Measurements from ENCODE around the gene ITGA11. TPM values are rescaled to one million over a fixed set of nuclear protein-coding genes. Genes with fewer than 3 reads are reported as not detected.
"Not testable (repeated sequence)": the region's sequence is repeated elsewhere in the genome, so short reads cannot be mapped to it uniquely, and the experiment has no call there.

Gene ITGA11
- total RNA-seq, 1 donor from 2014 or later: 0.22 TPM

DNA sequence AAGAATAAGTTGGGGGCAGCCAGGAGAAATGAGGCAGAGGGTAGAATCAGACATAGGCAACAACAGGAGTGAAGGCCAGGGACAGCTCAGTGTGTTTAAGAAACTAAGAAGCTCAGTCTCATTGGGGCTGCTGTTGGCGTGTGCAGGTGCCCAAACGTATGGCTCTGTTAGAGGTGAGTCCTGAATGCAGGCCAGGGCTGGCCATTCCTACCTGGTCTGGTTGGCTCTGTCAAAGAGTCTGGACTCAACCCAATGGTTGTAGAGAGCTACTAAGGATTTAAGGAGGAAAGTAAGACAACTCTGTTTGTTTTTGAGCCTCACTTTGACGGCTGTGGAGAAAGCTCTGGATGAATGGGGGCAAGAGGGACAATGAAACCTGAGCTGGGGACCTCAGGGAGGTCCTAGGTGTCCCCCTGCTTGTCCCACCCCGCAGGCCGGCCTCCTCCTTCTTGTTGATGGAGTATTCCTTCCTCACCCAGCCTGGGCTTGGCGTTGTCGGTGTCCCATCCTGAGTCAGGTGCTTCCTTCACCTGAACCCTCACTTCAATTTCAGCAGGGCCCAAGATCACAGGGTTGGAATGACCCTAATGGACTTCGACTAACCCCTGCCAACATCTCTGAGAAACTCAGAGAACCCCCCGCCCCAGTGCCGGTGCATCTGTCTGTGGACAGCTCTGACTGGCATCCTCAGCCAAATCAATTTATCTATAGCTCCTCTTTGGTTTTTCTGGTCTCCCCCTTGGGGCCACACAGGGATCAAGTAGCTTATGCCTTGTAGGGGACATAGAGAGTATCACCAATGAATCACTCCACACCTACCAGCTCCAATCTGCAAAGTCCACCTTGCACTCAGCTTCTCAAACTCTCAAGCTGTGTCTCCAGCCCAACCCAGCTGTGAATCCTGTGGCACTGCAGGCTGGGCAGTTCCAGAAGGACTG lies 8.3 kb downstream of the ITGA11 start:
- no peak overlapping the region for H3K4me3 Mint-ChIP-seq (ENCODE audit: unreplicated experiment)
- H3K9me3 Mint-ChIP-seq (ENCODE audit: unreplicated experiment): peaks cover 5% of the 10 kb centered on the region
- peaks cover 6% of the 10 kb centered on the region for H3K27me3 Mint-ChIP-seq (ENCODE audit: unreplicated experiment)
- no peak overlapping the region for H3K27ac Mint-ChIP-seq (ENCODE audit: unreplicated experiment)
- peaks cover 4% of the 10 kb centered on the region for H3K4me1 Mint-ChIP-seq (ENCODE audit: low read depth, unreplicated experiment)
- no peak for DNase-seq
- H3K36me3 Mint-ChIP-seq (ENCODE audit: unreplicated experiment): no peaks in the 10 kb centered on the region
- TF ChIP-seq, protein P1, sequence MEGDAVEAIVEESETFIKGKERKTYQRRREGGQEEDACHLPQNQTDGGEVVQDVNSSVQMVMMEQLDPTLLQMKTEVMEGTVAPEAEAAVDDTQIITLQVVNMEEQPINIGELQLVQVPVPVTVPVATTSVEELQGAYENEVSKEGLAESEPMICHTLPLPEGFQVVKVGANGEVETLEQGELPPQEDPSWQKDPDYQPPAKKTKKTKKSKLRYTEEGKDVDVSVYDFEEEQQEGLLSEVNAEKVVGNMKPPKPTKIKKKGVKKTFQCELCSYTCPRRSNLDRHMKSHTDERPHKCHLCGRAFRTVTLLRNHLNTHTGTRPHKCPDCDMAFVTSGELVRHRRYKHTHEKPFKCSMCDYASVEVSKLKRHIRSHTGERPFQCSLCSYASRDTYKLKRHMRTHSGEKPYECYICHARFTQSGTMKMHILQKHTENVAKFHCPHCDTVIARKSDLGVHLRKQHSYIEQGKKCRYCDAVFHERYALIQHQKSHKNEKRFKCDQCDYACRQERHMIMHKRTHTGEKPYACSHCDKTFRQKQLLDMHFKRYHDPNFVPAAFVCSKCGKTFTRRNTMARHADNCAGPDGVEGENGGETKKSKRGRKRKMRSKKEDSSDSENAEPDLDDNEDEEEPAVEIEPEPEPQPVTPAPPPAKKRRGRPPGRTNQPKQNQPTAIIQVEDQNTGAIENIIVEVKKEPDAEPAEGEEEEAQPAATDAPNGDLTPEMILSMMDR (IDR thresholded peaks at IDR 0.05; ENCODE audit: partially characterized antibody, unreplicated experiment): no peak

DNA sequence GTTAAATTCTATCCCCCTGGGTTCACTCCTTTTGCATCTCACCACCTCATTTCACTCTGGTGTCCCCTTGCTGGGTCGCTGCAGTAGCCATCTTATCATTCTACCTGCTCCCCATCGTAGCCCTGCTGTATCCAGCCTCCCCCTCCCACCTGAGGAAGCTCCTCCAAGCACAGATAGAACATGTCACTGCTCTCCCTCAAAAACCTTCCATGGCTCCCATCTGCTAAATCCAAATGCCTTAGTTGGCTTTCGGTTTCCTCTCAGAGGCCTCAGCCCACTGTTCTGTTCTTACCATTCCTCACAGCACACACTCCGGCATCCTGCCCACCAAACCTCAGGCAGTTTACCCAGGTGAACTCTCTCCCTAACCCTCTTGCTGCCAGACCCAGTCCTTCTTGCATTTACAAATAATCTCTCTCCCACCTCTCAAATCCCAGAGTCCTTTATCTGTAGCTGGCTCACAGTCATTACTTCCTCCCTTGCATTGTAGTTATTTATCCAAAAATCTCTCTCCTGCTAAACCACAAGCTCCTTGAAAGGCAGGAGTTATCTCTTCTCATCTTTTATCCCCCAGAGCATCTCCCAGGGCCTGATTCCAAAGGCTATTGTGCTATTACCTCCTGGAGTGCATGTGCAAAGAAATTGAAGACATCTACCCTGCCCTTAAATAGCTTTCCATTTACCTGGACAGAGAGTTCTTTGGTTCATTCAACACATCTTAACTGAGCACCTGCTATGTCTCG lies 9.4 kb downstream of the ITGA11 start:
- not testable (repeated sequence) for H3K27me3 Mint-ChIP-seq (ENCODE audit: unreplicated experiment); H3K4me3 Mint-ChIP-seq (ENCODE audit: unreplicated experiment); H3K36me3 Mint-ChIP-seq (ENCODE audit: unreplicated experiment); H3K4me1 Mint-ChIP-seq (ENCODE audit: low read depth, unreplicated experiment); H3K9me3 Mint-ChIP-seq (ENCODE audit: unreplicated experiment); H3K27ac Mint-ChIP-seq (ENCODE audit: unreplicated experiment); DNase-seq

DNA sequence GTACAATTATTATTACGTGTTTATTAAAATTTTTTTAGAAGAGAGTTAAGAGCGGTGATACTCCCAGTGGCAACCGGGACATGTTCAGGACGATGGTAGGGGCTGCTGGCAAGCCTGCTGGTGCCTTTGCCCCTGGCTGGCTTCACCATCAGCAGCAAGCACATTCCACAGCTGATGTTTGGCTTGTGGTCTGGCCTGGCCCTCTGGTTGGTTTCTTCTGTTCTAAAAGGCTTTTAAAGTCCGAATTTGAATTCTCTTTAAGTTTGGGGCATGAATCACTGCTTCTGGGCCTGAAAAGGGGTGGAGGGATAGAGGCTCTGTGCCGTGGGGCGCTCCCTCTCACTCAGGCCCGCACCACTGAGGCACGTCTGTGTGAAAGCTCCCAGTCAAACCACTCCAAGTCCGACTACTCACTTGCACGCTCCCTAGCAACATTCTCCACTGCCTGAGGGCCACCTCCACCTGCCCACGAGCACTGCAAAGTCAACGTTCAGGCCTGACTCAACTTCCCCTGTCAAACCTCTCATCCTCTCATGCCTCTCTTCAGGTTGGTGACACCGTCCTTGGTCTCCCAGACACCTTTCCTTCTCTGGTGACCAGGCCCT lies 10.1 kb downstream of the ITGA11 start:
- H3K9me3 Mint-ChIP-seq (ENCODE audit: unreplicated experiment): peaks cover 5% of the 10 kb centered on the region
- no peak overlapping the region for H3K4me3 Mint-ChIP-seq (ENCODE audit: unreplicated experiment)
- DNase-seq: no peak
- H3K27ac Mint-ChIP-seq (ENCODE audit: unreplicated experiment): no peak overlapping the region
- peaks cover 5% of the 10 kb centered on the region for H3K4me1 Mint-ChIP-seq (ENCODE audit: low read depth, unreplicated experiment)
- peaks cover 6% of the 10 kb centered on the region for H3K27me3 Mint-ChIP-seq (ENCODE audit: unreplicated experiment)
- no peaks in the 10 kb centered on the region for H3K36me3 Mint-ChIP-seq (ENCODE audit: unreplicated experiment)
- TF ChIP-seq, protein P1 (IDR thresholded peaks at IDR 0.05; ENCODE audit: partially characterized antibody, unreplicated experiment): no peak

DNA sequence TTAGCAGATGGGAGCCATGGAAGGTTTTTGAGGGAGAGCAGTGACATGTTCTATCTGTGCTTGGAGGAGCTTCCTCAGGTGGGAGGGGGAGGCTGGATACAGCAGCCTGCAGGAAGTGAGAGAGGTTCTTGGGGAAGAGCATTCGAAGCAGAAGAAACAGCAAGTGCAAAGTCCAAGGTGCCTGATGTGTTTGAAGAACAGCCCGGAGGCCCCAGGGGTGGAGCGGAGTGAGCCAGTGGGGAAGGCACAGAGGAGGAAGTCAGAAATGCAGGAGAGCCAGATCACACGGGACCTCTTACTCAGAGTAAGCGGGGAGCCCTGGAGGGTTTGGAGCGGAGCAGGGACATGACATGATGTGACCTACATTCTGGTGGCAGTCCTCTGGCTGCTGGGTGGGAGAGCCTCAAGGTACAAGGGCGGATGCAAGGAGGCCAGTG lies 10.8 kb downstream of the ITGA11 start:
- H3K27ac Mint-ChIP-seq (ENCODE audit: unreplicated experiment): no peak overlapping the region
- DNase-seq: no peak
- TF ChIP-seq, protein P1 (IDR thresholded peaks at IDR 0.05; ENCODE audit: partially characterized antibody, unreplicated experiment): no peak
- peaks cover 5% of the 10 kb centered on the region for H3K9me3 Mint-ChIP-seq (ENCODE audit: unreplicated experiment)
- peaks cover 6% of the 10 kb centered on the region for H3K27me3 Mint-ChIP-seq (ENCODE audit: unreplicated experiment)
- no peaks in the 10 kb centered on the region for H3K36me3 Mint-ChIP-seq (ENCODE audit: unreplicated experiment)
- H3K4me1 Mint-ChIP-seq (ENCODE audit: low read depth, unreplicated experiment): peaks cover 6% of the 10 kb centered on the region
- no peak overlapping the region for H3K4me3 Mint-ChIP-seq (ENCODE audit: unreplicated experiment)

DNA sequence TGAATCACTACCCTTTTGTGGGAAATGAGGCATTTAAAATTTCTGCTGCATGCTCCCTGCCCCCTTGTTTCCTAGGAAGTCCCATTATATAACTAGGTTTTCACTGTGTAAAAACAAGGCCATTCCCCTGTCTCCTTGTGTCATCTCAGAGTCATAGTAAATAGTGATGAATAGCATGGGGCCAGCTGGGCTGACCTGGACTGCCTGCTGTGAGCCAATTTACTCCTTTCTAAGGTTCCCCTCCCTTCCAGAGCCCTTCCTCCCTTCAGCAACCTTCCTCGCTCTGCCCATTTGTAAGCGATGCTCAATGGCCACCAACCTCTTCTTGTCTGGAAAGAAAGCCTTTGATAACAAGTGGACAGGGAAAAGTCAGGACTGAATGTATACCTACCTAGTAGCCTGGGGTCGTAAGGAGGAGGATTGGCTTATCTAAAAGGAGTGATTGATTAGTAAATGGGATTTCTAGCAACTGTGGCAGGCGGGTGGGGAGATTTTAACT lies 11.7 kb downstream of the ITGA11 start:
- TF ChIP-seq, protein P1 (IDR thresholded peaks at IDR 0.05; ENCODE audit: partially characterized antibody, unreplicated experiment): no peak
- DNase-seq: no peak
- peaks cover 5% of the 10 kb centered on the region for H3K9me3 Mint-ChIP-seq (ENCODE audit: unreplicated experiment)
- H3K36me3 Mint-ChIP-seq (ENCODE audit: unreplicated experiment): no peaks in the 10 kb centered on the region
- no peak overlapping the region for H3K27ac Mint-ChIP-seq (ENCODE audit: unreplicated experiment)
- no peak overlapping the region for H3K4me3 Mint-ChIP-seq (ENCODE audit: unreplicated experiment)
- peaks cover 6% of the 10 kb centered on the region for H3K4me1 Mint-ChIP-seq (ENCODE audit: low read depth, unreplicated experiment)
- H3K27me3 Mint-ChIP-seq (ENCODE audit: unreplicated experiment): peaks cover 5% of the 10 kb centered on the region
